ENCODE results near the gene PANK3. TPM values are rescaled to one million over a fixed set of nuclear protein-coding genes. Genes with fewer than 3 reads are reported as not detected.

The PANK3 gene
- total RNA-seq, 1 experiment from 2014 or later, result 82.6 TPM

- Histone ChIP-seq H2BK15ac (ENCODE audit: low read depth, low read length) (no peak overlapping the region), H2BK5ac (ENCODE audit: insufficient read length, low read length) (no peak overlapping the region), H4K20me1 (ENCODE audit: control insufficient read depth, insufficient read depth, insufficient read length) (no peaks in the 10 kb centered on the region), H3K79me2 (ENCODE audit: insufficient read depth, low read length) (no peaks in the 10 kb centered on the region), H3K4ac (ENCODE audit: low read depth, low read length) (no peak overlapping the region), H3T11ph (ENCODE audit: low read length) (no peak overlapping the region), H3K23ac (ENCODE audit: insufficient read length, low read depth, low read length) (no peak overlapping the region), H3K4me2 (ENCODE audit: insufficient read depth, insufficient read length, low read length) (no peak overlapping the region), H3K79me1 (ENCODE audit: insufficient read depth, low read depth, low read length, poor library complexity, severe bottlenecking) (no peaks in the 10 kb centered on the region), H3K14ac (ENCODE audit: insufficient read depth, low read length) (no peak overlapping the region), H3K18ac (ENCODE audit: insufficient read length, low read depth, low read length) (no peak overlapping the region), H4K91ac (ENCODE audit: insufficient read length, low read depth, low read length) (no peak overlapping the region), H2BK12ac (ENCODE audit: insufficient read length, low read depth, low read length) (no peak overlapping the region), H2BK20ac (ENCODE audit: low read depth, low read length, poor library complexity, severe bottlenecking) (no peak overlapping the region), H4K8ac (replicated peaks; ENCODE audit: insufficient read length, low read depth, low read length) (no peak overlapping the region), H3K56ac (ENCODE audit: insufficient read length, low read depth, low read length) (no peak overlapping the region), H3K27ac (ENCODE audit: insufficient read length, low read depth, low read length) (no peak overlapping the region), H3K9me3 (ENCODE audit: control insufficient read depth, low read depth, low read length) (no peaks in the 10 kb centered on the region), H3K27me3 (ENCODE audit: insufficient read depth, low read length) (no peaks in the 10 kb centered on the region), H3K4me1 (ENCODE audit: insufficient read depth, low read length) (no peaks in the 10 kb centered on the region), H4K5ac (ENCODE audit: insufficient read length, low read depth, low read length) (no peak overlapping the region), H3K9ac (ENCODE audit: extremely low read depth, insufficient read length, low read length) (no peak overlapping the region), H2AFZ (ENCODE audit: low read length) (no peak overlapping the region), H3K23me2 (ENCODE audit: insufficient read length, low read depth, low read length, poor library complexity, severe bottlenecking) (no peaks in the 10 kb centered on the region), H2AK5ac (ENCODE audit: insufficient read length, low read length) (no peak overlapping the region), H2BK120ac (ENCODE audit: low read depth, low read length, poor library complexity, severe bottlenecking) (no peak overlapping the region)
- WGBS (ENCODE audit: extremely low coverage, insufficient read length, low lambda C conversion rate), result no CpG with 5 or more reads among the region's 4 CpGs
- DNase-seq, result no peak
- Mint-ChIP-seq H3K27ac (no peak overlapping the region), H3K4me1 (0 out of 4 replicates have a peak, but pooled peaks cover 0 to 4% of the 10 kb centered on the region in 2 experiments), H3K9me3 (no peaks in the 10 kb centered on the region; a peak in 1 of 5 replicates), H3K27me3 (ENCODE audit: low read depth) (peaks cover 3% of the 10 kb centered on the region), H3K36me3 (ENCODE audit: insufficient read depth in 1 of 3, low read depth in 3 of 3) (no peaks in the 10 kb centered on the region), H3K4me3 (no peak overlapping the region)
- no peak for TF ChIP-seq CTCF (conservative IDR thresholded peaks at IDR 0.05)
These were observed 33.0 kb upstream of the PANK3 start for GRCh38 chr5:168612123-168612522.
